ENCODE data around the gene AGXT2. TPM values are rescaled to one million over a fixed set of nuclear protein-coding genes. Genes with fewer than 3 reads are reported as not detected.
A peak's percentile ranks its signal among the peaks of the same experiment; 100 is the strongest.

AGXT2 gene
- not detected in 2 replicates for total RNA-seq (2014; rRNA removed; shearing (Covaris generic))

- no peak for DNase-seq (ENCODE audit: low read depth)
Observed at GRCh38 chr5:35047785-35048404, at the start of gene AGXT2. Gene AGXT2, minus strand, starts transcription at chr5:35047949. Its CDS starts 57 bp downstream, at chr5:35047892.

GRCh38 chr5:35096932-35097331, 49.2 kb upstream of the AGXT2 start:
- no peak for DNase-seq (ENCODE audit: low read depth)

GRCh38 chr5:35096216-35096615, 48.5 kb upstream of the AGXT2 start:
- no peak for DNase-seq (ENCODE audit: low read depth)

- no peak for DNase-seq (ENCODE audit: low read depth)
Observed at GRCh38 chr5:35095366-35095765, 47.6 kb upstream of the AGXT2 start.

- no peak for DNase-seq (ENCODE audit: low read depth)
Observed at GRCh38 chr5:35094948-35095347, 47.2 kb upstream of the AGXT2 start.

GRCh38 chr5:35092703-35093102, 45.0 kb upstream of the AGXT2 start:
- no peak for DNase-seq (ENCODE audit: low read depth)

- no peak for DNase-seq (ENCODE audit: low read depth)
Observed at GRCh38 chr5:35091704-35092103, 44.0 kb upstream of the AGXT2 start.

GRCh38 chr5:35089334-35090314, 41.9 kb upstream of the AGXT2 start:
- DNase-seq (ENCODE audit: low read depth) = peak; percentile 40

- DNase-seq (ENCODE audit: low read depth) = no peak
Observed at GRCh38 chr5:35087991-35088390, 40.2 kb upstream of the AGXT2 start.

GRCh38 chr5:35083150-35083549, 35.4 kb upstream of the AGXT2 start:
- no peak for DNase-seq (ENCODE audit: low read depth)

GRCh38 chr5:35082530-35082929, 34.8 kb upstream of the AGXT2 start:
- no peak for DNase-seq (ENCODE audit: low read depth)

GRCh38 chr5:35081134-35081533, 33.4 kb upstream of the AGXT2 start:
- no peak for DNase-seq (ENCODE audit: low read depth)

GRCh38 chr5:35073160-35073559, 25.4 kb upstream of the AGXT2 start:
- DNase-seq (ENCODE audit: low read depth) = no peak

GRCh38 chr5:35069188-35069587, 21.4 kb upstream of the AGXT2 start:
- DNase-seq (ENCODE audit: low read depth) = no peak

- DNase-seq (ENCODE audit: low read depth) = peak; percentile 34
Observed at GRCh38 chr5:35067985-35068384, 20.2 kb upstream of the AGXT2 start.

- no peak for DNase-seq (ENCODE audit: low read depth)
Observed at GRCh38 chr5:35066260-35066795, 18.6 kb upstream of the AGXT2 start.

GRCh38 chr5:35063414-35063813, 15.7 kb upstream of the AGXT2 start:
- DNase-seq (ENCODE audit: low read depth) = no peak

- no peak for DNase-seq (ENCODE audit: low read depth)
Observed at GRCh38 chr5:35061211-35061770, 13.5 kb upstream of the AGXT2 start.

- DNase-seq (ENCODE audit: low read depth) = no peak
Observed at GRCh38 chr5:35060236-35060635, 12.5 kb upstream of the AGXT2 start.

GRCh38 chr5:35059251-35059650, 11.5 kb upstream of the AGXT2 start:
- no peak for DNase-seq (ENCODE audit: low read depth)

- no peak for DNase-seq (ENCODE audit: low read depth)
Observed at GRCh38 chr5:35058374-35058788, 10.6 kb upstream of the AGXT2 start.

- DNase-seq (ENCODE audit: low read depth) = no peak
Observed at GRCh38 chr5:35056686-35057085, 8.9 kb upstream of the AGXT2 start.
